Uterus (tissue), 2 donors: ENCODE data around the gene KDM4C.

Source experiments
- POLR2A ChIP-seq, 2 donors: fragments of 450-650 bp; IDR thresholded peaks; one replicate each; pipeline ENCODE4 v1.6.1; 2016; ENCODE audit warnings: antibody characterized with exemption in 2 of 2, mild to moderate bottlenecking in 1 of 2, moderate library complexity in 1 of 2
- TF ChIP-seq, protein P1 (sequence below), 4 experiments: fragments of 200-600 bp in 2 of 4; fragments of 450-650 bp in 2 of 4; sonication (generic) in 2 of 4; IDR thresholded peaks; one replicate each; pipeline ENCODE4 v1.5.1; 2016 to 2019; ENCODE audit warnings: antibody characterized with exemption in 4 of 4, mild to moderate bottlenecking in 2 of 4, moderate library complexity in 1 of 4

DNA sequence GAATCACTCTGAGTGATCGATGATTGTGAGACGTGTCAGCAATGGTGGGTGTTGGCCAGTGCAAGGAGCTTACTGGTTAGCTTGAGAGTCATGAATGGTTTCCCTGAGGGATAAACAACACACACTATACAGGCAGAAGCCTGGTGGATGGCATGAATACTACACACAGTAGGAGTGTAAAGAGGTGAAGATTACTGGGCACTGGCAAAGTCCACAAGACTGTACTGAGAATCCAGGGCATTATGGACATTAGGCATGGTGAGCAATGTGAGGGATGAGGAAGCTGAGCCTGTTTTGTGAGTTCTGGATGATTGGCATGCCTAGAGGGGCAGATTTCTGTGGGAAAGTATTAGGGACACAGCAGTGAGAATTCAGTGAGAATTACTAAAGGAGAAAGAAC lies 71.3 kb downstream of the KDM4C start:
- TF ChIP-seq, protein P1, sequence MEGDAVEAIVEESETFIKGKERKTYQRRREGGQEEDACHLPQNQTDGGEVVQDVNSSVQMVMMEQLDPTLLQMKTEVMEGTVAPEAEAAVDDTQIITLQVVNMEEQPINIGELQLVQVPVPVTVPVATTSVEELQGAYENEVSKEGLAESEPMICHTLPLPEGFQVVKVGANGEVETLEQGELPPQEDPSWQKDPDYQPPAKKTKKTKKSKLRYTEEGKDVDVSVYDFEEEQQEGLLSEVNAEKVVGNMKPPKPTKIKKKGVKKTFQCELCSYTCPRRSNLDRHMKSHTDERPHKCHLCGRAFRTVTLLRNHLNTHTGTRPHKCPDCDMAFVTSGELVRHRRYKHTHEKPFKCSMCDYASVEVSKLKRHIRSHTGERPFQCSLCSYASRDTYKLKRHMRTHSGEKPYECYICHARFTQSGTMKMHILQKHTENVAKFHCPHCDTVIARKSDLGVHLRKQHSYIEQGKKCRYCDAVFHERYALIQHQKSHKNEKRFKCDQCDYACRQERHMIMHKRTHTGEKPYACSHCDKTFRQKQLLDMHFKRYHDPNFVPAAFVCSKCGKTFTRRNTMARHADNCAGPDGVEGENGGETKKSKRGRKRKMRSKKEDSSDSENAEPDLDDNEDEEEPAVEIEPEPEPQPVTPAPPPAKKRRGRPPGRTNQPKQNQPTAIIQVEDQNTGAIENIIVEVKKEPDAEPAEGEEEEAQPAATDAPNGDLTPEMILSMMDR (IDR thresholded peaks at IDR 0.05), result no peak
- TF ChIP-seq POLR2A (IDR thresholded peaks at IDR 0.05), result no peak
